GM18526 (cell line): ENCODE data around the gene TRIM5.

Source experiments
- POLR2A ChIP-seq: IDR thresholded peaks from 3 replicates; pipeline ENCODE4 v1.6.1; 2011; ENCODE audit not compliant: insufficient read length; ENCODE audit errors: extremely low read depth

The TRIM5 gene

GRCh38 chr11:5684646-5685362 is at the start of gene TRIM5:
TSS of gene TRIM5 (minus strand) at chr11:5685074. CDS start at chr11:5680177, 4,897 bp downstream.
- peak; percentile 46 for TF ChIP-seq POLR2A

- no peak for TF ChIP-seq POLR2A
These were observed 42.8 kb upstream of the TRIM5 start for GRCh38 chr11:5727691-5728090.

GRCh38 chr11:5726351-5726750 is 41.5 kb upstream of the TRIM5 start:
- TF ChIP-seq POLR2A: no peak

- TF ChIP-seq POLR2A: no peak
These were observed 37.7 kb upstream of the TRIM5 start for GRCh38 chr11:5722622-5723021.

- no peak for TF ChIP-seq POLR2A
These were observed 35.0 kb upstream of the TRIM5 start for GRCh38 chr11:5719703-5720495.

- no peak for TF ChIP-seq POLR2A
These were observed 28.8 kb upstream of the TRIM5 start for GRCh38 chr11:5713695-5714094.

- no peak for TF ChIP-seq POLR2A
These were observed 27.6 kb upstream of the TRIM5 start for GRCh38 chr11:5712507-5712906.

GRCh38 chr11:5705688-5706087 is 20.8 kb upstream of the TRIM5 start:
- TF ChIP-seq POLR2A: no peak

GRCh38 chr11:5703741-5704536 is 19.1 kb upstream of the TRIM5 start:
- TF ChIP-seq POLR2A: no peak

GRCh38 chr11:5701055-5701577 is 16.2 kb upstream of the TRIM5 start:
- TF ChIP-seq POLR2A: no peak

- TF ChIP-seq POLR2A: no peak
These were observed 15.7 kb upstream of the TRIM5 start for GRCh38 chr11:5700421-5701054.

GRCh38 chr11:5698281-5698680 is 13.4 kb upstream of the TRIM5 start:
- no peak for TF ChIP-seq POLR2A

GRCh38 chr11:5696210-5696609 is 11.3 kb upstream of the TRIM5 start:
- TF ChIP-seq POLR2A: no peak

- no peak for TF ChIP-seq POLR2A
These were observed 10.7 kb upstream of the TRIM5 start for GRCh38 chr11:5695580-5695979.

- TF ChIP-seq POLR2A: no peak
These were observed 9.8 kb upstream of the TRIM5 start for GRCh38 chr11:5694642-5695041.
